Stimulated activated naive B cell treated with anti-CD40 and anti-IgM and Interleukin-4, amounts not matched to agents 10 μg/mL and 1 μg/mL and 100 μg/mL, for 72 hours (primary cell): ENCODE data around the gene CIC.
A peak's percentile ranks its signal among the peaks of the same experiment; 100 is the strongest.
"Not testable (repeated sequence)": the region's sequence is repeated elsewhere in the genome, so short reads cannot be mapped to it uniquely, and the experiment has no call there.

Experiments used
- ATAC-seq, 2 donors: fragments of 150-1000 bp; cut with Tn5 transposase; replicated peaks; 2 replicates each; pipeline ENCODE4 v1.10.0; 2021; ENCODE audit warnings: moderate library complexity in 1 of 2
- DNase-seq: peaks from one replicate; pipeline ENCODE4 v3.0.0; 2021
- H3K27ac Mint-ChIP-seq: one replicate; pipeline ENCODE4 v1.8.0; 2022; ENCODE audit warnings: mild to moderate bottlenecking, mixed read lengths
- H3K27me3 Mint-ChIP-seq, 2 donors: one replicate each; pipeline ENCODE4 v1.8.0; 2022; ENCODE audit warnings: mixed read lengths in 2 of 2
- H3K36me3 Mint-ChIP-seq, 2 donors: one replicate each; pipeline ENCODE4 v1.8.0; 2022; ENCODE audit warnings: mixed read lengths in 2 of 2, mild to moderate bottlenecking in 1 of 2
- H3K4me1 Mint-ChIP-seq, 2 donors: one replicate each; pipeline ENCODE4 v1.8.0; 2022; ENCODE audit warnings: mixed read lengths in 2 of 2, mild to moderate bottlenecking in 1 of 2
- H3K4me3 Mint-ChIP-seq, 2 donors: one replicate each; pipeline ENCODE4 v1.8.0; 2022; ENCODE audit warnings: mild to moderate bottlenecking in 2 of 2, mixed read lengths in 2 of 2, moderate library complexity in 1 of 2
- H3K9me3 Mint-ChIP-seq, 2 donors: one replicate each; pipeline ENCODE4 v1.8.0; 2022; ENCODE audit warnings: mixed read lengths in 2 of 2, mild to moderate bottlenecking in 1 of 2

The CIC gene

GRCh38 chr19:42323473-42323851 is 54.4 kb downstream of the CIC start:
- Mint-ChIP-seq H3K4me3 (no peak overlapping the region), H3K27me3 (peaks cover 11 to 16% of the 10 kb centered on the region in 2 donors)
- no peak for DNase-seq

GRCh38 chr19:42323852-42324654 is 55.0 kb downstream of the CIC start:
- peaks cover 26 to 41% of the 10 kb centered on the region in 2 donors for H3K4me1 Mint-ChIP-seq
- DNase-seq (no peak), ATAC-seq (no peak)
- no peak overlapping the region for H3K27ac Mint-ChIP-seq
- H3K36me3 Mint-ChIP-seq: peaks cover 4% of the 10 kb centered on the region in 2 donors
- peaks cover 11 to 16% of the 10 kb centered on the region in 2 donors for H3K27me3 Mint-ChIP-seq
- H3K4me3 Mint-ChIP-seq: peak overlapping the region; percentile 46 to 96
- H3K9me3 Mint-ChIP-seq: no peaks in the 10 kb centered on the region

More at GRCh38 chr19:42323473-42323851, 54.4 kb downstream of the CIC start:
- Mint-ChIP-seq H3K4me1 (peaks cover 22 to 35% of the 10 kb centered on the region in 2 donors), H3K27ac (no peak overlapping the region), H3K9me3 (no peaks in the 10 kb centered on the region), H3K36me3 (peaks cover 4% of the 10 kb centered on the region in 2 donors)
- ATAC-seq: no peak

- Mint-ChIP-seq H3K36me3 (peaks cover 4% of the 10 kb centered on the region in 2 donors), H3K27ac (peak overlapping the region; percentile 91), H3K4me3 (peak overlapping the region; percentile 93 to 96), H3K4me1 (peaks cover 29 to 45% of the 10 kb centered on the region in 2 donors), H3K27me3 (peaks cover 11 to 16% of the 10 kb centered on the region in 2 donors), H3K9me3 (no peaks in the 10 kb centered on the region)
- ATAC-seq: no peak
- DNase-seq: no peak
Observed at GRCh38 chr19:42324655-42325307, 55.7 kb downstream of the CIC start.

- Mint-ChIP-seq H3K9me3 (no peaks in the 10 kb centered on the region), H3K4me1 (peaks cover 29 to 45% of the 10 kb centered on the region in 2 donors), H3K36me3 (peaks cover 4% of the 10 kb centered on the region in 2 donors), H3K27me3 (peaks cover 11 to 16% of the 10 kb centered on the region in 2 donors), H3K27ac (peak within 1 kb of the TSS; percentile 91), H3K4me3 (peak within 1 kb of the TSS; percentile 93 to 96)
- ATAC-seq (peak; percentile 94 to 96), DNase-seq (peak; percentile 98)
Observed at GRCh38 chr19:42325308-42325895, 56.4 kb downstream of the CIC start, which contains the start of gene MEGF8. Gene MEGF8 (plus strand): TSS chr19:42325635. CDS start chr19:42326244, 609 bp downstream.

- H3K9me3 Mint-ChIP-seq: no peaks in the 10 kb centered on the region
- H3K4me1 Mint-ChIP-seq: peaks cover 29 to 45% of the 10 kb centered on the region in 2 donors
- peaks cover 11 to 16% of the 10 kb centered on the region in 2 donors for H3K27me3 Mint-ChIP-seq
- ATAC-seq (peak; percentile 31 to 33), DNase-seq (peak; percentile 29)
- peaks cover 4% of the 10 kb centered on the region in 2 donors for H3K36me3 Mint-ChIP-seq
- peak overlapping the region; percentile 93 to 96 for H3K4me3 Mint-ChIP-seq
- H3K27ac Mint-ChIP-seq: peak overlapping the region; percentile 91
Observed at GRCh38 chr19:42325896-42326771, 57.1 kb downstream of the CIC start.

- Mint-ChIP-seq H3K36me3 (peaks cover 4% of the 10 kb centered on the region in 2 donors), H3K4me1 (peaks cover 29 to 45% of the 10 kb centered on the region in 2 donors), H3K4me3 (peak overlapping the region; percentile 93 to 96), H3K27ac (no peak overlapping the region), H3K27me3 (peaks cover 11 to 16% of the 10 kb centered on the region in 2 donors), H3K9me3 (no peaks in the 10 kb centered on the region)
- ATAC-seq (no peak), DNase-seq (no peak)
Observed at GRCh38 chr19:42326969-42327368, 57.9 kb downstream of the CIC start.

- H3K4me3 Mint-ChIP-seq: no peak overlapping the region
- H3K4me1 Mint-ChIP-seq: peaks cover 29 to 45% of the 10 kb centered on the region in 2 donors
- DNase-seq: no peak
- H3K36me3 Mint-ChIP-seq: peaks cover 4% of the 10 kb centered on the region in 2 donors
- no peaks in the 10 kb centered on the region for H3K9me3 Mint-ChIP-seq
- H3K27ac Mint-ChIP-seq: no peak overlapping the region
- H3K27me3 Mint-ChIP-seq: peaks cover 8 to 12% of the 10 kb centered on the region in 2 donors
- no peak for ATAC-seq
Observed at GRCh38 chr19:42327381-42327780, 58.3 kb downstream of the CIC start.

GRCh38 chr19:42328106-42328505 is 59.1 kb downstream of the CIC start:
- Mint-ChIP-seq H3K4me3 (no peak overlapping the region), H3K27ac (no peak overlapping the region), H3K9me3 (no peaks in the 10 kb centered on the region), H3K36me3 (peaks cover 4% of the 10 kb centered on the region in 2 donors), H3K4me1 (peaks cover 29 to 45% of the 10 kb centered on the region in 2 donors), H3K27me3 (peaks cover 6% of the 10 kb centered on the region in 2 donors)
- DNase-seq: no peak
- no peak for ATAC-seq

GRCh38 chr19:42328854-42329253 is 59.8 kb downstream of the CIC start:
- Mint-ChIP-seq H3K27ac (peak overlapping the region; percentile 65), H3K27me3 (peaks cover 6% of the 10 kb centered on the region in 2 donors), H3K4me3 (no peak overlapping the region), H3K9me3 (no peaks in the 10 kb centered on the region), H3K36me3 (peaks cover 4% of the 10 kb centered on the region in 2 donors), H3K4me1 (peaks cover 29 to 45% of the 10 kb centered on the region in 2 donors)
- DNase-seq (no peak), ATAC-seq (no peak)

GRCh38 chr19:42330241-42330711 is 61.2 kb downstream of the CIC start:
- Mint-ChIP-seq H3K27ac (no peak overlapping the region), H3K36me3 (peaks cover 0 to under 1% of the 10 kb centered on the region in 2 donors), H3K4me1 (peaks cover 24 to 37% of the 10 kb centered on the region in 2 donors), H3K27me3 (peaks cover 0 to under 1% of the 10 kb centered on the region in 2 donors), H3K4me3 (no peak overlapping the region), H3K9me3 (no peaks in the 10 kb centered on the region)
- no peak for DNase-seq
- no peak for ATAC-seq

- H3K4me3 Mint-ChIP-seq, H3K27me3 Mint-ChIP-seq, H3K36me3 Mint-ChIP-seq, H3K9me3 Mint-ChIP-seq, ATAC-seq, H3K27ac Mint-ChIP-seq, DNase-seq: not testable (repeated sequence)
- H3K4me1 Mint-ChIP-seq: peaks cover 24 to 31% of the 10 kb centered on the region in 2 donors
Observed at GRCh38 chr19:42331333-42331732, 62.3 kb downstream of the CIC start.

- Mint-ChIP-seq H3K4me3 (no peak overlapping the region), H3K9me3 (no peaks in the 10 kb centered on the region), H3K27me3 (no peaks in the 10 kb centered on the region), H3K27ac (no peak overlapping the region), H3K36me3 (no peaks in the 10 kb centered on the region), H3K4me1 (peaks cover 18 to 24% of the 10 kb centered on the region in 2 donors)
- no peak for ATAC-seq
- DNase-seq: no peak
Observed at GRCh38 chr19:42332059-42332458, 63.0 kb downstream of the CIC start.

GRCh38 chr19:42333018-42333417 is 64.0 kb downstream of the CIC start:
- H3K4me1 Mint-ChIP-seq: peaks cover 13 to 14% of the 10 kb centered on the region in 2 donors
- no peak overlapping the region for H3K4me3 Mint-ChIP-seq
- no peak for ATAC-seq
- no peak for DNase-seq
- no peaks in the 10 kb centered on the region for H3K9me3 Mint-ChIP-seq
- no peaks in the 10 kb centered on the region for H3K36me3 Mint-ChIP-seq
- H3K27ac Mint-ChIP-seq: no peak overlapping the region
- H3K27me3 Mint-ChIP-seq: no peaks in the 10 kb centered on the region
